SK-N-SH treated with all-trans-retinoic acid at 6 μM for 48 hours (cell line): Measurements from ENCODE around the gene RAVER2.

Source experiments
- ATAC-seq: fragments of 200-7000 bp; cut with Tn5 transposase; 3 replicates; pipeline ENCODE4 v1.9.1; 2020; ENCODE audit warnings: mild to moderate bottlenecking, moderate library complexity
- ARNTL ChIP-seq: fragments of 450-650 bp; formaldehyde crosslinking; IDR thresholded peaks from 2 replicates; pipeline ENCODE4 v1.5.0; 2020; ENCODE audit warnings: low read depth, mild to moderate bottlenecking, moderate library complexity, borderline replicate concordance
- BACH2 ChIP-seq: fragments of 250-450 bp; sonication (Bioruptor Pico); IDR thresholded peaks from 2 replicates; pipeline ENCODE4 v1.9.0; 2021; ENCODE audit warnings: mild to moderate bottlenecking, borderline replicate concordance
- ESRRG ChIP-seq: fragments of 250-450 bp; sonication (Bioruptor Pico); IDR thresholded peaks from 2 replicates; pipeline ENCODE4 v1.6.1; 2021; ENCODE audit warnings: mild to moderate bottlenecking
- GLIS3 ChIP-seq: fragments of 250-450 bp; sonication (Bioruptor Pico); IDR thresholded peaks from 2 replicates; pipeline ENCODE4 v1.5.0; 2020; ENCODE audit warnings: mild to moderate bottlenecking, moderate library complexity
- ISL1 ChIP-seq: fragments of 250-450 bp; sonication (Bioruptor Pico); IDR thresholded peaks from 2 replicates; pipeline ENCODE4 v2.1.2; 2022; ENCODE audit warnings: mild to moderate bottlenecking, moderate library complexity
- OSR1 ChIP-seq: fragments of 250-450 bp; sonication (Bioruptor Pico); IDR thresholded peaks from 2 replicates; pipeline ENCODE4 v1.8.0; 2022; ENCODE audit warnings: moderate library complexity, mild to moderate bottlenecking, inconsistent platforms
- PPARA ChIP-seq: fragments of 250-450 bp; sonication (Bioruptor Pico); IDR thresholded peaks from 2 replicates; pipeline ENCODE4 v1.5.0; 2020; ENCODE audit warnings: mild to moderate bottlenecking, borderline replicate concordance
- RARB ChIP-seq: fragments of 250-450 bp; sonication (Bioruptor Pico); IDR thresholded peaks from 2 replicates; pipeline ENCODE4 v1.8.0; 2021; ENCODE audit warnings: mild to moderate bottlenecking, moderate library complexity
- SNAI2 ChIP-seq: fragments of 250-450 bp; sonication (Bioruptor Pico); IDR thresholded peaks from 2 replicates; pipeline ENCODE4 v1.5.0; 2020; ENCODE audit warnings: mild to moderate bottlenecking, moderate library complexity
- TCF4 ChIP-seq: fragments of 250-450 bp; sonication (Bioruptor Pico); IDR thresholded peaks from 2 replicates; pipeline ENCODE4 v1.8.0; 2021; ENCODE audit warnings: mild to moderate bottlenecking, moderate library complexity, borderline replicate concordance
- TOX ChIP-seq: fragments of 250-450 bp; sonication (Bioruptor Pico); IDR thresholded peaks from 2 replicates; pipeline ENCODE4 v1.8.0; 2021; ENCODE audit warnings: mild to moderate bottlenecking, moderate library complexity, borderline replicate concordance
- ZC3H10 ChIP-seq: fragments of 250-450 bp; sonication (Bioruptor Pico); IDR thresholded peaks from 2 replicates; pipeline ENCODE4 v1.5.1; 2021; ENCODE audit warnings: mild to moderate bottlenecking, moderate library complexity
- ZFP3 ChIP-seq: fragments of 250-450 bp; sonication (Bioruptor Pico); IDR thresholded peaks from 2 replicates; pipeline ENCODE4 v1.5.0; 2020; ENCODE audit warnings: mild to moderate bottlenecking, moderate library complexity
- ZFP30 ChIP-seq: fragments of 450-650 bp; formaldehyde crosslinking; IDR thresholded peaks from 2 replicates; pipeline ENCODE4 v1.5.0; 2022; ENCODE audit warnings: mild to moderate bottlenecking, moderate library complexity
- ZNF565 ChIP-seq: fragments of 450-650 bp; formaldehyde crosslinking; conservative IDR thresholded peaks from 2 replicates; pipeline ENCODE4 v1.5.0; 2020; ENCODE audit warnings: low read depth, mild to moderate bottlenecking, moderate library complexity
- ZNF70 ChIP-seq: fragments of 450-650 bp; formaldehyde crosslinking; IDR thresholded peaks from 2 replicates; pipeline ENCODE4 v1.5.0; 2020; ENCODE audit warnings: mild to moderate bottlenecking, moderate library complexity
- ZNF8 ChIP-seq: fragments of 450-650 bp; formaldehyde crosslinking; IDR thresholded peaks from 2 replicates; pipeline ENCODE4 v1.5.0; 2020; ENCODE audit warnings: mild to moderate bottlenecking, moderate library complexity
- TF ChIP-seq, protein P1 (sequence below): fragments of 250-450 bp; sonication (Bioruptor Pico); IDR thresholded peaks from 2 replicates; pipeline ENCODE4 v1.5.1; 2020; ENCODE audit warnings: low read depth, mild to moderate bottlenecking, moderate library complexity
- TF ChIP-seq, protein P2 (sequence below): fragments of 250-450 bp; sonication (Bioruptor Pico); IDR thresholded peaks from 2 replicates; pipeline ENCODE4 v1.5.0; 2020; ENCODE audit warnings: mild to moderate bottlenecking, moderate library complexity
- TF ChIP-seq, protein P3 (sequence below): fragments of 250-450 bp; sonication (Bioruptor Pico); IDR thresholded peaks from 2 replicates; pipeline ENCODE4 v1.8.0; 2021; ENCODE audit warnings: low read depth, mild to moderate bottlenecking, moderate library complexity, borderline replicate concordance
- TF ChIP-seq, protein P4 (sequence below): fragments of 250-450 bp; sonication (Bioruptor Pico); IDR thresholded peaks from 2 replicates; pipeline ENCODE4 v1.8.0; 2020; ENCODE audit warnings: mild to moderate bottlenecking, moderate library complexity, borderline replicate concordance
- TF ChIP-seq, protein P5 (sequence below): fragments of 250-450 bp; sonication (Bioruptor Pico); IDR thresholded peaks from 2 replicates; pipeline ENCODE4 v1.5.1; 2021; ENCODE audit warnings: mild to moderate bottlenecking, moderate library complexity

RAVER2 gene

DNA sequence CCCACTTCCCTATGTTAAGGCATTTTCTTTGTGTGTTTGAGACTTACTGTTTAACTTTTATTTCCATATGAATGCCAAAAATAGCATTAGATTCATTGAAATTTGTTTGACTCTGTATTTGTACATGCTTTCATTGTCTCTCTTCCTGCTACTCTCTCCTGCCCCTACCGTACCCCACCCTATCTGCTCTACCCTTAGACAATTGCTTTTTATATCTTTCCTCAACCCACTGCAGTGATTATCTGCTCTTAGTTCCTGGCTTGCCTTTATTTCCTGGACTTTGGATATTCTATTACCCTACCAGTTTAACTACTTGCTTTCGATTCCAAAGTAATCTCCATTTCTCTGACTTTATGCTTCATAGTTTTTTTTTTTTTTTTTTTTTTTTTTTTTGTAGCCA, 10.5 kb downstream of the RAVER2 start:
- TF ChIP-seq ZFP3 (CRISPR knock-in tag) (no peak), RARB (no peak), SNAI2 (no peak), ESRRG (CRISPR knock-in tag) (no peak), ARNTL (CRISPR knock-in tag) (no peak), ZC3H10 (CRISPR knock-in tag) (no peak), BACH2 (CRISPR knock-in tag) (no peak), ZNF8 (CRISPR knock-in tag) (no peak), ZNF70 (CRISPR knock-in tag) (no peak), ISL1 (CRISPR knock-in tag) (no peak)
- TF ChIP-seq, protein P1, sequence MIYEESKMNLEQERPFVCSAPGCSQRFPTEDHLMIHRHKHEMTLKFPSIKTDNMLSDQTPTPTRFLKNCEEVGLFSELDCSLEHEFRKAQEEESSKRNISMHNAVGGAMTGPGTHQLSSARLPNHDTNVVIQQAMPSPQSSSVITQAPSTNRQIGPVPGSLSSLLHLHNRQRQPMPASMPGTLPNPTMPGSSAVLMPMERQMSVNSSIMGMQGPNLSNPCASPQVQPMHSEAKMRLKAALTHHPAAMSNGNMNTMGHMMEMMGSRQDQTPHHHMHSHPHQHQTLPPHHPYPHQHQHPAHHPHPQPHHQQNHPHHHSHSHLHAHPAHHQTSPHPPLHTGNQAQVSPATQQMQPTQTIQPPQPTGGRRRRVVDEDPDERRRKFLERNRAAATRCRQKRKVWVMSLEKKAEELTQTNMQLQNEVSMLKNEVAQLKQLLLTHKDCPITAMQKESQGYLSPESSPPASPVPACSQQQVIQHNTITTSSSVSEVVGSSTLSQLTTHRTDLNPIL (CRISPR knock-in tag): no peak
- TF ChIP-seq, protein P2, sequence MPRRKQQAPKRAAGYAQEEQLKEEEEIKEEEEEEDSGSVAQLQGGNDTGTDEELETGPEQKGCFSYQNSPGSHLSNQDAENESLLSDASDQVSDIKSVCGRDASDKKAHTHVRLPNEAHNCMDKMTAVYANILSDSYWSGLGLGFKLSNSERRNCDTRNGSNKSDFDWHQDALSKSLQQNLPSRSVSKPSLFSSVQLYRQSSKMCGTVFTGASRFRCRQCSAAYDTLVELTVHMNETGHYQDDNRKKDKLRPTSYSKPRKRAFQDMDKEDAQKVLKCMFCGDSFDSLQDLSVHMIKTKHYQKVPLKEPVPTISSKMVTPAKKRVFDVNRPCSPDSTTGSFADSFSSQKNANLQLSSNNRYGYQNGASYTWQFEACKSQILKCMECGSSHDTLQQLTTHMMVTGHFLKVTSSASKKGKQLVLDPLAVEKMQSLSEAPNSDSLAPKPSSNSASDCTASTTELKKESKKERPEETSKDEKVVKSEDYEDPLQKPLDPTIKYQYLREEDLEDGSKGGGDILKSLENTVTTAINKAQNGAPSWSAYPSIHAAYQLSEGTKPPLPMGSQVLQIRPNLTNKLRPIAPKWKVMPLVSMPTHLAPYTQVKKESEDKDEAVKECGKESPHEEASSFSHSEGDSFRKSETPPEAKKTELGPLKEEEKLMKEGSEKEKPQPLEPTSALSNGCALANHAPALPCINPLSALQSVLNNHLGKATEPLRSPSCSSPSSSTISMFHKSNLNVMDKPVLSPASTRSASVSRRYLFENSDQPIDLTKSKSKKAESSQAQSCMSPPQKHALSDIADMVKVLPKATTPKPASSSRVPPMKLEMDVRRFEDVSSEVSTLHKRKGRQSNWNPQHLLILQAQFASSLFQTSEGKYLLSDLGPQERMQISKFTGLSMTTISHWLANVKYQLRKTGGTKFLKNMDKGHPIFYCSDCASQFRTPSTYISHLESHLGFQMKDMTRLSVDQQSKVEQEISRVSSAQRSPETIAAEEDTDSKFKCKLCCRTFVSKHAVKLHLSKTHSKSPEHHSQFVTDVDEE (CRISPR knock-in tag): no peak
- ATAC-seq: no peak

DNA sequence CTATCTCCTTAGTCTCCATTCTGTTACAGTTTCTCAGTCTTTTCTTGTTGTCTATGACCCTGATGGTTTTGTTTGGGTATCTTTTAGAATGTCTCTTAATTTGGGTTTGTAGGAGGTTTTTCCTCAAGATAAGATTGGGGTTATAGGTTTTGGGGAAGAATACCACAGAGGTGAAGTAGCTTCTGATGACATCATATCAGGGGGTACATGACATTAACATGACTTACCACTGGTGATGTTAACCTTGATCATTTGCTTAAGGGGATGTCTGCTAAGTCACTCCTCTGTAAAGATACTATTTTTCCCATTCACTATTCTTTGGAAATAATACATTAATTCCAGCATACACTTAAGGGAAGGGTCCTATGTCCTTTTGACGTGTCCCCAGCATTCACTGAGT, 11.9 kb downstream of the RAVER2 start:
- no peak for ATAC-seq
- TF ChIP-seq ZNF565 (CRISPR knock-in tag): no peak
- TF ChIP-seq TOX: no peak
- no peak for TF ChIP-seq ZFP30 (CRISPR knock-in tag)
- TF ChIP-seq ZC3H10 (CRISPR knock-in tag): no peak
- TF ChIP-seq, protein P3, sequence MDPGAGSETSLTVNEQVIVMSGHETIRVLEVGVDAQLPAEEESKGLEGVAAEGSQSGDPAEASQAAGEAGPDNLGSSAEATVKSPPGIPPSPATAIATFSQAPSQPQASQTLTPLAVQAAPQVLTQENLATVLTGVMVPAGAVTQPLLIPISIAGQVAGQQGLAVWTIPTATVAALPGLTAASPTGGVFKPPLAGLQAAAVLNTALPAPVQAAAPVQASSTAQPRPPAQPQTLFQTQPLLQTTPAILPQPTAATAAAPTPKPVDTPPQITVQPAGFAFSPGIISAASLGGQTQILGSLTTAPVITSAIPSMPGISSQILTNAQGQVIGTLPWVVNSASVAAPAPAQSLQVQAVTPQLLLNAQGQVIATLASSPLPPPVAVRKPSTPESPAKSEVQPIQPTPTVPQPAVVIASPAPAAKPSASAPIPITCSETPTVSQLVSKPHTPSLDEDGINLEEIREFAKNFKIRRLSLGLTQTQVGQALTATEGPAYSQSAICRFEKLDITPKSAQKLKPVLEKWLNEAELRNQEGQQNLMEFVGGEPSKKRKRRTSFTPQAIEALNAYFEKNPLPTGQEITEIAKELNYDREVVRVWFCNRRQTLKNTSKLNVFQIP (CRISPR knock-in tag): no peak
- no peak for TF ChIP-seq TCF4 (CRISPR knock-in tag)
- TF ChIP-seq BACH2 (CRISPR knock-in tag): no peak
- TF ChIP-seq RARB: no peak

DNA sequence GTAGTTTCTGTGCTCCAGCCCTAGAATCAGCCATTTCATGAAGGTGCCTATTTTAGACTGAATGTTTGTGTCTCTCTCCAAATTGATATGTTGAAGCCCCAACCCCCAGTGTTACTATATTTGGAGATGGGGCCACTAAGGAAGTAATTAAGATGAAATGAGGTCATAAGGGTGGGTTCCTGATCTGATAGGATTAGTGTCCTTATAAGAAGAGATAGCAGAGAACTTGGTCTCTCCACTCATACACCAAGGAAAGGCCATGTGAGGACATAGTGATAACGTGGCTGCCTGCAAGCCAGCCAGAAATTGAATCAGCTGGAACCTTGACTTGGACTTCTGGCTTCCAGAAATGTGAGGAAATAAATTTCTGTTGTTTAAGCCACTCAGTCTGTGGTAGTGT, 12.3 kb downstream of the RAVER2 start:
- no peak for ATAC-seq
- TF ChIP-seq BACH2 (CRISPR knock-in tag) (no peak), ZFP3 (CRISPR knock-in tag) (no peak), ZC3H10 (CRISPR knock-in tag) (no peak), ZNF70 (CRISPR knock-in tag) (no peak), ZNF8 (CRISPR knock-in tag) (no peak), ARNTL (CRISPR knock-in tag) (no peak), ESRRG (CRISPR knock-in tag) (no peak), TCF4 (CRISPR knock-in tag) (no peak), OSR1 (CRISPR knock-in tag) (no peak), ZNF565 (CRISPR knock-in tag) (no peak), PPARA (no peak), SNAI2 (no peak), RARB (no peak), ISL1 (CRISPR knock-in tag) (no peak), GLIS3 (CRISPR knock-in tag) (no peak), TOX (no peak)
- TF ChIP-seq, protein P1 (CRISPR knock-in tag): no peak
- TF ChIP-seq, protein P4, sequence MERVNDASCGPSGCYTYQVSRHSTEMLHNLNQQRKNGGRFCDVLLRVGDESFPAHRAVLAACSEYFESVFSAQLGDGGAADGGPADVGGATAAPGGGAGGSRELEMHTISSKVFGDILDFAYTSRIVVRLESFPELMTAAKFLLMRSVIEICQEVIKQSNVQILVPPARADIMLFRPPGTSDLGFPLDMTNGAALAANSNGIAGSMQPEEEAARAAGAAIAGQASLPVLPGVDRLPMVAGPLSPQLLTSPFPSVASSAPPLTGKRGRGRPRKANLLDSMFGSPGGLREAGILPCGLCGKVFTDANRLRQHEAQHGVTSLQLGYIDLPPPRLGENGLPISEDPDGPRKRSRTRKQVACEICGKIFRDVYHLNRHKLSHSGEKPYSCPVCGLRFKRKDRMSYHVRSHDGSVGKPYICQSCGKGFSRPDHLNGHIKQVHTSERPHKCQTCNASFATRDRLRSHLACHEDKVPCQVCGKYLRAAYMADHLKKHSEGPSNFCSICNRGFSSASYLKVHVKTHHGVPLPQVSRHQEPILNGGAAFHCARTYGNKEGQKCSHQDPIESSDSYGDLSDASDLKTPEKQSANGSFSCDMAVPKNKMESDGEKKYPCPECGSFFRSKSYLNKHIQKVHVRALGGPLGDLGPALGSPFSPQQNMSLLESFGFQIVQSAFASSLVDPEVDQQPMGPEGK: no peak
- TF ChIP-seq, protein P5, sequence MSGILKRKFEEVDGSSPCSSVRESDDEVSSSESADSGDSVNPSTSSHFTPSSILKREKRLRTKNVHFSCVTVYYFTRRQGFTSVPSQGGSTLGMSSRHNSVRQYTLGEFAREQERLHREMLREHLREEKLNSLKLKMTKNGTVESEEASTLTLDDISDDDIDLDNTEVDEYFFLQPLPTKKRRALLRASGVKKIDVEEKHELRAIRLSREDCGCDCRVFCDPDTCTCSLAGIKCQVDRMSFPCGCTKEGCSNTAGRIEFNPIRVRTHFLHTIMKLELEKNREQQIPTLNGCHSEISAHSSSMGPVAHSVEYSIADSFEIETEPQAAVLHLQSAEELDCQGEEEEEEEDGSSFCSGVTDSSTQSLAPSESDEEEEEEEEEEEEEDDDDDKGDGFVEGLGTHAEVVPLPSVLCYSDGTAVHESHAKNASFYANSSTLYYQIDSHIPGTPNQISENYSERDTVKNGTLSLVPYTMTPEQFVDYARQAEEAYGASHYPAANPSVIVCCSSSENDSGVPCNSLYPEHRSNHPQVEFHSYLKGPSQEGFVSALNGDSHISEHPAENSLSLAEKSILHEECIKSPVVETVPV (CRISPR knock-in tag): no peak
